Activated T-cell treated with anti-CD3 and anti-CD28 coated beads, Interleukin-2, amount 50 U/mL, for 24 hours (primary cell): ENCODE results near the gene MRPL27.

Source experiments
- DNase-seq: peaks from one replicate; pipeline ENCODE4 v3.0.0-alpha.2; 2020
- H3K27ac Mint-ChIP-seq: 2 replicates; pipeline ENCODE4 v1.8.0; 2020; ENCODE audit warnings: mild to moderate bottlenecking, mixed read lengths
- H3K27me3 Mint-ChIP-seq: 2 replicates; pipeline ENCODE4 v1.8.0; 2020; ENCODE audit warnings: mixed read lengths
- H3K36me3 Mint-ChIP-seq: 2 replicates; pipeline ENCODE4 v1.8.0; 2020; ENCODE audit warnings: low read depth, mixed read lengths
- H3K4me1 Mint-ChIP-seq: 2 replicates; pipeline ENCODE4 v1.8.0; 2020; ENCODE audit warnings: low read depth, mixed read lengths
- H3K4me3 Mint-ChIP-seq: 2 replicates; pipeline ENCODE4 v1.8.0; 2020; ENCODE audit warnings: mild to moderate bottlenecking, moderate library complexity, mixed read lengths
- H3K9me3 Mint-ChIP-seq: 2 replicates; pipeline ENCODE4 v1.8.0; 2020; ENCODE audit warnings: mixed read lengths

MRPL27 gene

DNA sequence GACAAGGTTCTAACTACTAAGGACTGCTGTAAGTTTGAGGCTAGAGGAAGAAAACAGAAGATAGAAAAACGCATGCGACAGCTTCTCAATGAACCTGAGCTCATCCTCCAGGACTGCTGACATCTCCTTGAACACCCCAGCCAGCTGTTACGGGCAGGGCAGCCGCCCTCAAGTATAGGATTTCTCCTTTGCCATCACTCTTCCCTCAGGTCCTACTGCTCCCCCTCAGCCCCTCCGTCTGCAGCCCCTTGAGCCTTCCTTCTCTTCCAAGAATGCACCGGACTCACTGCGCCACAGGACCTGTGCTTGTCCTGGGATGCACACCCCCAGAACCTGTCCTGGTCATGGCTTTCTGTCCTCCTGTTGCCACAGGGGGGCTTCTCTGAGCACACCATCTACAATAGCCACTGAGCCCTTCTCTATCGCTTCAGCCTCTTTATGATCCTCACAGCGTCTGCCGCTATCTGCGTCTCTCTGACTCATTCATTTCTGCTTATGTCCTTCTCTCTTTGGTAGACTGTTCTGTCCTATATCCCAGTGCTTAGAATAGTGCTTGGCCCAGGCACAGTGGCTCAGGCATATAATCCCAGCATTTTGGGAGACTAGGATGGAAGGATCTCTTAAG is 42.7 kb downstream of the MRPL27 start:
- DNase-seq, result no peak
- H3K4me1 Mint-ChIP-seq, result peaks cover 18% of the 10 kb centered on the region
- no peak overlapping the region for H3K4me3 Mint-ChIP-seq
- H3K27me3 Mint-ChIP-seq, result peaks cover 3% of the 10 kb centered on the region
- no peak overlapping the region for H3K27ac Mint-ChIP-seq
- no peaks in the 10 kb centered on the region for H3K36me3 Mint-ChIP-seq
- H3K9me3 Mint-ChIP-seq, result no peaks in the 10 kb centered on the region

DNA sequence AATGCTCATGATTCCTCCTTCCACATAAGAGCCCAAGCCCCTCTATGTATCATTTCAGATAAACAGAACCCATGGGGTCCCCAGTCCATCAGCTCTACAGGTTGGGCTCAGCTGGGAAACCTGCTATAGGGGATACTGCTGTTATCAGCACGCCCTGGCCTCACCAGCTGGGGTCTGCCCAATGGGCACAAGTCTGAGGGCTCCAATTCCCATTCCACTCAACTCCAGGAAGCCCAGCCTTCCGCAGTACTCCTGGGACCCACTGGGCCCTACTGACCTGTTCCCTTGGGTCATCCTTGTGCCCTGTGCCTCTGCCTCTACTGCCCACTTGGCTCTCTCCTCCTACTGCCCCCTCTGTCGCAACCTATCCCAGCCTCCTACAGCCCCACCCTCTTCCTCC is 43.3 kb downstream of the MRPL27 start:
- no peak for DNase-seq
- H3K36me3 Mint-ChIP-seq, result no peaks in the 10 kb centered on the region
- H3K4me1 Mint-ChIP-seq, result peaks cover 18% of the 10 kb centered on the region
- peaks cover 3% of the 10 kb centered on the region for H3K27me3 Mint-ChIP-seq
- no peaks in the 10 kb centered on the region for H3K9me3 Mint-ChIP-seq
- H3K4me3 Mint-ChIP-seq, result no peak overlapping the region
- no peak overlapping the region for H3K27ac Mint-ChIP-seq

DNA sequence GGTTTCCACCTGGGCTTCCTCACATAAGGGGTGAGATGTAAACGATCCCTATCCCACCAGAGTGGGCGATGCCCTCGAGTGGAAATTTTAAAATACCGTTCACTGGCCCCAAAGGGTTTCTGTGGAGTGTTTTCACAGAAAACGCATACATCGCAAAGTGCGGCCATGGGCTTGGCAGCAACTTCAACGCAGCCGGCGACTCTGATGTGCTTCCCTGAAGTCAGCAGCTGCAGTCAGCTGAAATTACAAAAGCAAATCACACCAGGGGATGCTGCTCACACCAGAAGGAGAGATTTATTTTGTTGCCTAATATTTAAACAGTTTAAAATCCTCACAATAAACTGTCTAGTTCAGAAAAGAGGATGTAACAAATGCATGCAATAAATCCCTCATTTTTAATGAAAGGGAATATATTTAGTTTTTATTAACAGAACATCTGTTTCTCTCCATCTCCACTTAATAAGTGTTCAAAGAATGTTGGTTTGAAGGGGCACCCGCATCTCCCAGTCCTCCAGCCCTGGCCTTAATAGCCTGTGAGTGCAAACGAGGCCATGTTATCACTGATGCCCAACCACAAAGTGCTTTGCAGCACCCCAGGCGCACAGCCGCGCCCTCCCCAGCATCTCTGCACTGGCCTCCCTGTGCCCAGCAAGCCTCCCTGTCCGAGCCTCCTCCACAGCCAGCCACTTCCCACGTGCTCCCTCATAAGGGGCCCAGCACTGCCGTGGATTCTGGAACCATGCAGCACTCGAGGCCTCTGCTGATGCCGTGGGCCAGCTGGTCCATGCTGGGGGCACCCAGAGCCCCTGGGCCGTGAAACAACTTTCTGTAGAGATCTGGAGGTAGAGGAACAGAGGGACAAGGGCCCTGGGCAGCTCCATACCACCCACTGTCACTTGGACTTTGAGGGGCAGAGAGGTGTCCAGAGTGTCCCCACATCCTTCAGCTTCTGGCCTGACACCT is 44.3 kb downstream of the MRPL27 start:
- Mint-ChIP-seq H3K4me3 (no peak overlapping the region), H3K4me1 (peaks cover 15% of the 10 kb centered on the region), H3K9me3 (no peaks in the 10 kb centered on the region), H3K36me3 (no peaks in the 10 kb centered on the region), H3K27ac (no peak overlapping the region), H3K27me3 (peaks cover 3% of the 10 kb centered on the region)
- DNase-seq, result no peak

DNA sequence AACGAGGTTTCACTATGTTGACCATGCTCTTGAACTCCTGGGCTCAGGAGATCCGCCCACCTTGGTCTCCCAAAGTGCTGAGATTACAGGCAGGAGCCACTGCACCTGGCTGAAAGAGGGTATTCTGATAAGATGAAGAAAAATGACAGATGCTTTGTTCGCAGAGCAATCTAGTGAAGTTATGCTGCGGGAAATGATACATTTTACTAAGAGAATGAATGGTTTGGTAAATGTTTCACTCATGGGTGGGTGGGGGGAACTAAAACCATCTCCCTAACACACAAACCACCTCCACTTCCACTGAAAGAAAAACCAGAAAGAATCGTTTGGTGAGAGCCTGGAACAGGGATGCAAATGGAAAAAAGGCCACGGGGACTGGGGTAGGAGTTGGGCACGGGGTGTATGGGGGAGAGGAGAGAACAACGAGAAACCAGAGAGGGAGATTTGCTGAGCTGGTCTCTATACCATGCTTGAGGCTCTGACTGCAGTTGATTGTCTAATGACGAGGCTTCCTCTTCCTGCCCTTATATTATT is 46.1 kb downstream of the MRPL27 start:
- Mint-ChIP-seq H3K27me3 (no peaks in the 10 kb centered on the region), H3K36me3 (no peaks in the 10 kb centered on the region), H3K9me3 (no peaks in the 10 kb centered on the region), H3K4me3 (no peak overlapping the region), H3K27ac (peak overlapping the region; percentile 60), H3K4me1 (peaks cover 10% of the 10 kb centered on the region)
- DNase-seq, result no peak

DNA sequence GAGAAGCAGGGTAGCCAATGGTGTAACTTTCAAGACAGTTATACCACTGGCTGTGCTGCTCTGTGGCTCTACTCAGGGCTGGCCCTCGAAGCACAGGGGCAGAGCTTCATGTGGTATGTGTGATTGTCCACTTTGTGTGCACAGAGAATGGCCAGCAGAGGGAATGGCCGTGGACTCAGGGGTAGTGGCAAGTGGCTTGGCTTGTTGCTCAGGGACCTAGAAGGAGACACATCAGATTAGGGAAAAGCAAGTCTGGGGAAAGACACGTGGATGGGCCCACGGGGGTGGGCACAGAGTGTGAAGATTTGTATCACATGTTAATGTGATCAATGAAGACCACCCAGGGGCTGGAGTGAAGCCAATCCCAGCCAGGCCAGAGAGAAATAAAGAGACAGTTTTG is 47.1 kb downstream of the MRPL27 start:
- H3K27ac Mint-ChIP-seq, result no peak overlapping the region
- H3K4me1 Mint-ChIP-seq, result peaks cover 5% of the 10 kb centered on the region
- no peaks in the 10 kb centered on the region for H3K36me3 Mint-ChIP-seq
- no peaks in the 10 kb centered on the region for H3K9me3 Mint-ChIP-seq
- H3K27me3 Mint-ChIP-seq, result no peaks in the 10 kb centered on the region
- DNase-seq, result no peak
- H3K4me3 Mint-ChIP-seq, result no peak overlapping the region

DNA sequence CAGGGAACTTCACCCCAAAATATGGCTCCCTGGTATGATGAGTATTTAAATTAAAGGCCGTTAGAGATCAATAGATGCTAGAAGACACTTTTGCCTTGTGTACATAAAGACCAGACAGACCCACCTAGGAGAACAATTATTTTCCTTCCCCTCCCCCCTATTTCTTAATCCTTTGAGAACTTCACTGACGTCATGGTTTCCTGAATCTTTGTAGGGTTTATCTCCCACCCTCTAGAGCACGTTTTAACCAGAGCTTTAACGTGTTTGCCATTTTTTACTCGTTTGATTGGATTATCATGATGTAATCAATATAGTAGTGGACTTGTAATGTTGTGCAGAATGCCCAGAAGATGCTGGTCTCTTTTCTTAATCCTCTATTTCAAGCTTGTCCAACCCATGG is 49.9 kb downstream of the MRPL27 start:
- Mint-ChIP-seq H3K27me3 (no peaks in the 10 kb centered on the region), H3K27ac (no peak overlapping the region), H3K4me3 (no peak overlapping the region), H3K9me3 (no peaks in the 10 kb centered on the region), H3K36me3 (no peaks in the 10 kb centered on the region), H3K4me1 (peaks cover 5% of the 10 kb centered on the region)
- no peak for DNase-seq

DNA sequence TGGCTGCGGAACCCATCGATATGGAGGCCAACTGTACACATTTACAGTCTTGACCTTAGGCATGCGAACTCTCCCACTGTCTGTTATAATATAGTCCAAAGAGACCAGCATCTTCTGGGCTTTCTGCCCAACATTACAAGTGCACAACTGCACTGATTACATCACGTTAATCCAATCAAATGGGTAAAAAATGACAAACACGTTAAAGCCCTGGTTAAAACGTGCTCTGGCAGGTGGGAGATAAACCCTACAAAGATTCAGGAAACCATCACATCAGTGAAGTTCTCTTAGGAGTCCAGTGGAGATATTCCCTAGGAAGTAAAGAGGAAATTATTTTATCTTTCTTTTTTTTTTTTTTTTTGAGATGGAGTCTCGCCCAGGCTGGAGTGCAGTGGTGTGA is 50.7 kb downstream of the MRPL27 start:
- no peaks in the 10 kb centered on the region for H3K9me3 Mint-ChIP-seq
- peaks cover 5% of the 10 kb centered on the region for H3K4me1 Mint-ChIP-seq
- DNase-seq, result no peak
- no peak overlapping the region for H3K27ac Mint-ChIP-seq
- no peaks in the 10 kb centered on the region for H3K27me3 Mint-ChIP-seq
- H3K36me3 Mint-ChIP-seq, result no peaks in the 10 kb centered on the region
- H3K4me3 Mint-ChIP-seq, result no peak overlapping the region

DNA sequence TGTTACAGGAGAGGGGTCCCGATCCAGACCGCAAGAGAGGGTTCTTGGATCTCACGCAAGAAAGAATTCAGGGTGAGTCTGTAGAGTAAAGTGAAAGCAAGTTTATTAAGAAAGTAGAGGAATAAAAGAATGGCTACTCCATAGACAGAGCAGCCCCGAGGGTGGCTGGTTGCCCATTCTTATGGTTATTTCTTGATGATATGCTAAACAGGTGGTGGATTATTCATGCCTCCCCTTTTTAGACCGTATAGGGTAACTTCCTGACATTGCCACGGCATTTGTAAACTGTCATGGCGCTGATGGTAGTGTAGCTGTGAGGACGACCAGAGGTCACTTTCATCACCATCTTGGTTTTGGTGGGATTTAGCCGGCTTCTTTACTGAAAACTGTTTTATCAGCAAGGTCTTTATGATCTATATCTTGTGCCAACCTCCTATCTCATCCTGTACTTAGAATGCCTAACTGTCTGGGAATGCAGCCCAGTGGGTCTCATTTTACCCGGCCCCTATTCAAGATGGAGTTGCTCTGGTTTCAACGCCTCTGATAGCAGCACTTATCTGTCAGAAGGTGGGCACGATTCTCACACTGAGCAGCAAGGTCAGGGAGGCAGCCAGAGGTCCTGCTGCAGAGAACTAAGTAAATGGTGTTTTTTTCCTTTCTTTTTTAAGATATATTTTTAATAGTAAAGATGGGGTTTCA is 53.5 kb downstream of the MRPL27 start:
- no peak overlapping the region for H3K4me3 Mint-ChIP-seq
- DNase-seq, result no peak
- H3K27me3 Mint-ChIP-seq, result peaks cover 3% of the 10 kb centered on the region
- H3K36me3 Mint-ChIP-seq, result no peaks in the 10 kb centered on the region
- no peaks in the 10 kb centered on the region for H3K9me3 Mint-ChIP-seq
- no peak overlapping the region for H3K27ac Mint-ChIP-seq
- H3K4me1 Mint-ChIP-seq, result no peaks in the 10 kb centered on the region

DNA sequence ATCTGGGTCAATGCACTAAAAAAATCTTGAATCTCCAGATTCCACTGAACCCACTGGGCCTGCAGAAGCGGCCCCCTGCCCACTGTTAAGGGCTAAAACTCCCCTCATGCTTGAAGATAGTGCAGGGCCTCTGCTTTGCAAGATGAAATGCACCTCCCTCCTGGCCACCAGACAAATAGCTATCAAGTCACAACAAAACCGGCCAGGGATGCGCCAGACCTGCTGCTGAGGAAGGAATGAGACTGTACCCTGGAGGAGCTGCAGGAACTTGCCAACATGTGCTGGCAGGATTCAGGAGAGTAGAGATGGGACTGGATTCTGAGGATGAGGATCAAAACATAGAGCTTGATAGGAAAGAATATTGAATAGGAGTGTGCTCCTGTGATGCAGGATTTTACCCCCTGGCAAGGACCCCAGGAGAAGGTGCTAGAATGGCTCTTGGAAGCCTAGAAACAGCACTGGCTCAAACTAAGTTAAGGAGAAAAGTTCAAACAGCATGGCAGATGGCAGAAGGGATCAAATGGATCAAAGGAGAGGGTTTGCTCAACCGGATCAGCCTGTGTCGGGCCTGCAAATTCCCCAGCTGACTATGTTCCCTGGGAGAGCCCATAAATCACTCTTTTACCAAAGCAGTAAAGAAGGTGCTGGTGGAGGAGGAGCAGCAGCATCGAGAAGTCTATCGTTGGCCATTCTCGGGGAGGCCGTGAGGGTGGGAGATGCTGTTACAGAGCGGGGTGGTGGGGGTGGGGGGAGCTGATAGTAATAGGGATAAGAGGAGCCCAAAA is 54.3 kb downstream of the MRPL27 start:
- H3K36me3 Mint-ChIP-seq, result no peaks in the 10 kb centered on the region
- no peaks in the 10 kb centered on the region for H3K4me1 Mint-ChIP-seq
- no peak overlapping the region for H3K4me3 Mint-ChIP-seq
- H3K27me3 Mint-ChIP-seq, result peaks cover 9% of the 10 kb centered on the region
- H3K9me3 Mint-ChIP-seq, result no peaks in the 10 kb centered on the region
- no peak overlapping the region for H3K27ac Mint-ChIP-seq
- no peak for DNase-seq
